Activated effector memory CD4-positive, alpha-beta T cell treated with Interleukin-2 at 50 U/mL for 16 hours (primary cell): Measurements from ENCODE around the gene PAX9.
"Not testable (repeated sequence)": the region's sequence is repeated elsewhere in the genome, so short reads cannot be mapped to it uniquely, and the experiment has no call there.

Experiments
- DNase-seq: peaks from one replicate; pipeline ENCODE4 v3.0.0-alpha.2; 2020

Gene PAX9

DNA sequence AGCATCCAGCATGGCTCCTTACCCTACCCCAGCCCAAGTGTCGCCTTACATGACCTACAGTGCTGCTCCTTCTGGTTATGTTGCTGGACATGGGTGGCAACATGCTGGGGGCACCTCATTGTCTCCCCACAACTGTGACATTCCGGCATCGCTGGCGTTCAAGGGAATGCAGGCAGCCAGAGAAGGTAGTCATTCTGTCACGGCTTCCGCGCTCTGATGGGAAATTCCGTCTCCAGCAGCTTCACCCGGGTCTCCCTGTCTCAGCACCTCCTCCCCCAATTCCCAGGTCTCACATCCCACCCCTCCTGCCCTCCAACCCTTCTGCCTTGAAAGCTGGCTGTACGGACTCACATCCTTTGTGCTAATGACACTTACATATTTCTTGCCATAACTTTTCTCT lies 14.6 kb downstream of the PAX9 start:
- no peak for DNase-seq

DNA sequence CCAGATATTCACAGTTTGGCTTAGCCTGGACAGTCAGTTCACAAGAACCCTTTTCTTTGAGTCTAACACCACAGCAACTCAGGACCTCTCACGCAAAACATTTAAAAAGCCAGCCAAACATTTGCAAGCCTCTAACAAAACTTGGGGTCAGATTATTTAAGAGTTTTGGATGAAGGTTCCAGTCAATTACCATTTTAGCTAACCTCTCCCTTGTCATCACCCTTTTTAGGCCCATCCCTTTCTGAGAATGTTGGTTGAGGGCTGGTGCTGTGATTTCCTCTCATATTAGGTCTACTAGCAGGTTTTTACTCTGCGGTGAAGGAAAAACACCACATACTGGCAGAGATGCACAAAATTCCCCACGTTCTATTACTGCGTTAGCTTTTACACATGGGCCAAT lies 20.7 kb downstream of the PAX9 start:
- no peak for DNase-seq

DNA sequence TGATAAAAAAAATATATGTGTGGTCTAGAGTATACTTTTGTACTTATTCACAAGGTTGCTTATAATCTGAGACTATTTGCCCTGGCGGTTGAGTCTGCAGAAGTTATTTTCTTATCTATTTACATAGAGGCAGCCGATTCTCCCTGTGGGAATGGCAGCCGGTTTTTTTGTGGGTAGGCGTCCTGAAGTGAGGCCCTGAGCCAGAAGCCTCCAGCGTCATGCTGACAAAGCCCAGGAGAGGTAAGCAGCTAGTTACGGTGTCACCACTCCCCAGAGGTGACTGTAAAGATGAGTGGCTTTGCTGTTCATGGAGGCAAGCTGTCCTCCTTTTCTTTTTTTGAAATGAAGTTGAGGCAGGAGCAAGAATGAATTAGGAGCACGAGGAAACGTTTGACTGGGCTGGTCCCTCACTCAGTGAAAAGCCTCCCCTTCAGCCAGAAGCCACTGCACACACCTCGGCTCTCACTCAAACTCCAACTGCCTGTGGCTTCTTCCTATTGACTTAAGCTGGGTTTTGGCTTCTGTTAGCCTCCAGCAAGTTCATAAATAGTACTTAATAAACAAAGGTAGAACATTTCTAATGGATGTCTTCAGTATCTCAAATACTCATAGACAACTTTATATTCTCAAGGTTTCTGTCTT lies 21.5 kb downstream of the PAX9 start:
- no peak for DNase-seq

DNA sequence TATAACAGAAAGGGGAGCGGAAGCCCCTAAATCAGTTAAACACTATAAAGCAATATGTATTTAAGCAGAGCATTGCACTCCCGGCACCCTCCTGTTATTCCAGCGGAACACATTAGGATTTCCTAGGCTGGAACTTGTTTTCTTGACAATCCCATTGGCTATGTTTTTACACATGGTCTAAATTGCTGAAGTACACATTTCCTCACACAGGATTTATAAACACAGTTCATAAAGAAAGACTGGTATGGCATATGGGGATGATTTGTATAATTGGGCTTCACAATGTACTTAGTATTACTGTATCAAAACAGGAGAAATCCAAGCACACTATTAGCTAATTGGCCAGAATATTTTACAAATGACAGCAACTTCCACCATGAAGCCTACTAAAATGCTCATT lies 23.3 kb downstream of the PAX9 start:
- DNase-seq = no peak

DNA sequence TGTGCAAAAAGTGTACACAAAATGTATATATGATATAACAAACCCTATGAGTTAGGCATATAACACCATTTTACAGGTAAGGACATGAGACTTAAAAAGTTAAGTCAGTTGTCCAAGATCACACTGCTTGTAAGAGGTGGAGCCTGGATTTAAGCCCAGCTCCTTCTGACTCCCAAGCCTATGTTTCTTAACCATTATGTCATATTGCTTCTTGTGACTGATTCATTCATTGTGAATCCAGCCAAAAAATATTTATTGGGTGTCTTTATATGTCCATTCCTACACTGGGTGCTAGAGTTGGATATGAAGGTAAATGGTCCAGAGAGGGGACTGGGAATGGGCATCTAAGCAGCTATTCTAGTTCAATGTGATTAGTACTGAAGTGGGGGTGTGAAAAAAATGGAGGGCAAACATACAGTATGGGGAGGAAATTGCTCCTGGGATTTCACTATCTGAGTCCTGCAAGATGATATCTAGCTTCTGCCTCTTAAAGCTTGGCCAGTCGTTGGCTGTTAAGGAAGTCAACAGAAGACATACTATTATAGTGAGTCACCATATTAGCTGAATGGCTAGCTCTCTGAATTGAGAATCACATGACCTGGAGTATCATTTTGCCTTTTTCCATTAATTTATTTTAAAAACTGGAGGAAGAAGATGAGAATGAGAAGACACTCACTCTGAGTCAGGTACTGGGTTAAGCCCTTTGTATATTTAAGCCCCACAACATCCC lies 28.8 kb downstream of the PAX9 start:
- DNase-seq = no peak

DNA sequence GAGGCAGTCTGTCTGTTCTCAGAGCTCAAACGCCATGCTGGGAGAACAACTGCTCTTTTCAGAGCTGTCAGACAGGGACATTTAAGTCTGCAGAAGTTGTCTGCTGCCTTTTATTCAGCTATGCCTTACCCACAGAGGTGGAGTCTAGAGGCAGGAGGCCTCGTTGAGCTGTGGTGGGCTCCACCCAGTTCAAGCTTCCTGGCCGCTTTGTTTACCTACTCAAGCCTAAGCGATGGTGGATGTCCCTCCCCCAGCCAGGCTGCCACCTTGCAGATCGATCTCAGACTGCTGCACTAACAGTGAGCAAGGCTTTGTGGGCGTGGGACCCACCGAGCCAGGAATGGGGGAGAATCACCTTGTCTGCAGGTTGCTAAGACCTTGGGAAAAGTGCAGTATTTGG lies 37.8 kb downstream of the PAX9 start:
- DNase-seq = not testable (repeated sequence)

DNA sequence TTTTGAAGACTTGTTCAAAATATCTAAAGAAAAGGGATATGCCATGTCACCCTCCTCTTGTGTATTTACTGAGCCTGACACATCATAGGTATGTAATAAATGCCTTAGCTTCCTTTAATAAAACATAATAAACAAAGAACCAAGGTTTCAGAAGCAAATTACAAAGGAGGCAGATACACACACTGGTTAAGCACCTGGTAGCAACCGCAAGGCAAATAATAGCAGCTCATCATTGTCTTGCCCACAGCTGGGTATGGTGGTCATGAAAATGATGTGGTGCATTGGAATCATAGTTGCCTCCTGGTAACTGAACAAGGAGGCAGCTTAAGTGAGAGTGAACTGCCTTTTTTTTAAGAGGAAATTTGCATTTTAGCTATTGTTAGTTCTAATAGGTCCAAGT lies 39.0 kb downstream of the PAX9 start:
- DNase-seq = no peak

DNA sequence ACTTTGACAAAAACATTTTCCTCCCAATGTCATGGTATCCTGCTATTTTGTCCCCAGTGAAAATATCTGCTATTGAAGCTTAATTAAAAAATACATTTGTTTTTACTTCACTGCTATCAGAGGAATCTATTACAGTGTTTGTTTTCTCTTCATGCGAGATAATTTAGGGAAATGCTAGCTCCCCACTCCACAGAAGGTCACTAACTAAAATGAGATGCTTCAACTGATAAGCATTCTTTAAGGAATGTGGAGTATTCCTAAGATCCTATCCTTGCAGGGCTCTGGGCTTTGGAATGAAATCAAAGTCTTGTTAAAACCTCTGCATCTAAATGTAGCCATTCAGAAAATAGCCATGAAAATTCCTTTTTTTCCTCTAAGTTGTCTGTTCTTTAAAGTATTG lies 39.5 kb downstream of the PAX9 start:
- no peak for DNase-seq

DNA sequence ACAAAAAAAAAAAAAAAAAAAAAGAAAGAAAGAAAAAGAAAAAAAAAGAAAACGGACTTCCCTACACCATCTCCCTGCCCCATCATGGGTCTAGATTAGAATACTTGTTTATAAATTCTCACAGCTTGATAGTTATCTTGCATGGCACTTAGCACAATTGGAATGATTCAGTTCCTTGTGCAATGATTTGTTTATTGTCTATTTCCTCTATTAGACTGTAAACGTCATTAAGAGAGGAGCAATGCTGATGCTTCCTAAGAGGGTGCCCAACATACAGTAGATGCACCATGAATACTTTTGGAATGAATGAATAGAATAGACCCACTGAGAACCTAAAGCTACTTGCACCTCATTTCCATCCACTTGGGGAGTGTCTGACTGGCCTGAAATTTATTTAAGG lies 40.8 kb downstream of the PAX9 start:
- DNase-seq = no peak

DNA sequence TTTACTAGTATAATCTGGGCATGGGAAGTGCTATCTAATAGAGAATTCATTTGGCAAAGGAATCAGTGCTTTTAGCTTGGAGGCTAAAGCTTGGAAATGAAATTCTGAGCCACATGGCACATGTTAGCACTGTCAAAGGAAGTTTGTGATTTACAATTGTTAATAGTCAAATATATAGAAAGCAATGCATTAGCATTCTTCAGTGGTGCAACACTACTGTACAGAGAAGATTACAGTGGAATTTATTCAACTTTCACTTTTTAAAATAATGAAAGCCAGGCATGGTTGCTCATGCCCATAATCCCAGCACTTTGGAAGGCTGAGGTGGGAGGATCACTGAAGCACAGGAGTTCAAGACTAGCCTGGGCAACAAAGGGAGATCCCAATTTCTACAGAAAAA lies 45.9 kb downstream of the PAX9 start:
- no peak for DNase-seq

DNA sequence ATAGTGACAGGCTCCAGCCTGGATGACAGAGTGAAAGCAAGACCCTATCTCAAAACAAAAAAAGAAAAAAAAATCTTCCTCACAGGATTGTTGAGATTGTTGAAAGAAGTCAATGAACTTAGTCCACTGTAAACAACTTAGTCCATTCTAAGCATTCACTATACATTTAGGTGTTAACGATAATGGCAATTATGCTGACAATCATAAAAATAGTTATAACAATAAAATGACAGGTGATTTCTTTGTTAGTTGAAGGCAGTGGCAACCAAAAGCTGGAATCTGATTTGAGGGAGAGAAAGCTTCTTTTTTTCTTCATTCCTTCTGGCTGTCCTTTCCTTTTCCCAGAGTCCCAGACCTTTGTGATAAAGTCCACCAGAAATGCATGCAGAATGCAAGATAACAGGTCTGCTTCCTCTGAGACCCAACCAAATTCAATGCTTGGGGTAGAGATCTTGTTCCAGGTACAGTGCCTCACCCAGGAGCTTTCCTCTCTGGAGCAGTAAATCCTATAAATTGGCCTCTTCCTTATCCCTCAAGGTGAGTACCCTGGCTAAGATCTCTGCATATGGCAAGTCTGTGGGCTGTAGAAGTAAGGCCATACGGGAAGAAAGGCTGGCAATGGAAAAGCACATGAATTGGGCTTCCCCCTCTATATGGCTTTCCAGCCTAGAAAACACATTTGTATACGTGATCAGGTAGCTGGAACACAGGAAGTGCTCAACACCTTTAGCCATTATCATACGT lies 52.5 kb downstream of the PAX9 start:
- no peak for DNase-seq

DNA sequence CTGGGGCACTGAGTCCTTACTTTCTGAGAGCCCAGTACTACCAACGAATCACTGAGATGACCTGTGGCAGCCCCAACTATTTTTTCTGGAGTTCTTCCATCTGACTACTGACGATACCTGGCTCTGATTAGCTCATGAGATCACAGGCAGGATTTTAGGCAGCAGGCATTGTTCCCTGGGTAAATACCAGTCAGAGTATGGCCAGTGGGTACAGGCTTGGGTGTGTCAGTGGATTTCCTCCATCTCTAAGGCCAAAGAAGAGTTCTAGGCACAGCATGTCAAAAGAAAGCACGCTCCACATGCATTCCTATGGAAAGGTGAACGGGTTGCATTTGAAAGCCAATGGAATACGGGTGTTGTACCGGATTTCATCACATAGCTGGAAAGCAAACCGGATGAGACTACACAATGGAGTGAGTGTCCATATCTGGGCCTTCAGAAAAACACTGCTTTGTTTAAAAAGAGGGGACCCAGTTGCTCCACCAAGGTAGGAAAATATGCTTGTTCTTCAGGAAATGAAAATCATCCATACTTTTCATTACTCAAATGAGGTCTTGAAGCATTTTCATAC lies 55.0 kb downstream of the PAX9 start:
- no peak for DNase-seq

DNA sequence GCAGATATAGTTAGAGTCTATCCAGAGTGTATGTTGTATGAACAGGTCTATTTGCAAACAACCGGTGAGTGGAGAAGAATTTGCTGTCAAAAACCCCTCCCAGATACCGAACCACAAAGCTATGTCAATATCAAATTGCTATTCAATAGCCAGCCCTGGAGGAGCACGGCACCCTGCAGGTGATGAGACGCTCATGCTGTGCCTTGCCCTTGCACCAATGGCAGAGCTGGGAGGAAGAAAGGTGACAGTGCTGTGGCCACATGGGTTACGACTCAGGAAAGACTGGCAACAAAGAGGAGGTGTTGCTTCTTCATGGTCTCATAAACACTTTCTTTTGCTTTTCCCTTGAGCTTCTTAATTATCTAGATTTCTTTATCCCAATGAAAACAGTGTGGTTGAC lies 55.7 kb downstream of the PAX9 start:
- no peak for DNase-seq

DNA sequence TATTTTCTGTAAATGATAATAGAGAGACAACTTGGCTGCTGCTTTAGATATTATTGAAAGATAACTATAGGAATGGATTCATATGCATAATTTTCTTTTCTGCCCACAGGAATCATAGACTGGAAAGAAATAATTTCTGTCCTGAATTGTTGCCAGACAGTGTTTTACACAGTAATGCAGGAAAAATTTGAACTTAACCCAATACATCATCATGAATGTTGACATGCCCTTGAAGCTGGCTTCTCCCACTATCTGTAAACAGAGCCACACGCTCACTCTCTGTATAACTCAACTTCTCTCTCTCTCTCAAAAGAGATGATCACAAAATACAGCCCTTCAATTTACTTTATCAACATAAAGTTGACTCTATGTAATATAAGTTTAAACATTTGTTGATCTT lies 56.6 kb downstream of the PAX9 start:
- no peak for DNase-seq

DNA sequence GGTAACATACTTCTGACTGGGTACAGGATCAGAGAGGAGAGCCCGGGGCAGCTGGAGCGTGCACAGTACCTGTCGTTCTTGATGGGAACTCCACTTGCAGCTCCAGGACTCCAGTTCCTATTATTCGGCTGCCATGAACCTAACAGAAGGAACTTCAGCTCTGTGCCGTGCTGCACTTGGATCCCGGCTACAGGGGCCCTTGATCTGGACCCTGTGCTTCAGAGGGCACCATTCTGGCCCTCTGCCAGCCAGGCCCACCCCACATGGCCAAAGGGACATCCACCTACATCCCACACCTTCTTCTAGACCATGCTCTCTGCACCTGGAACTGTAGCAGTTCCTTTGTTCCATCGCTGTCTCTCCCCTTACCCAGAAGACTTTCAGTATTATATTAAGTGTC lies 58.2 kb downstream of the PAX9 start:
- no peak for DNase-seq

DNA sequence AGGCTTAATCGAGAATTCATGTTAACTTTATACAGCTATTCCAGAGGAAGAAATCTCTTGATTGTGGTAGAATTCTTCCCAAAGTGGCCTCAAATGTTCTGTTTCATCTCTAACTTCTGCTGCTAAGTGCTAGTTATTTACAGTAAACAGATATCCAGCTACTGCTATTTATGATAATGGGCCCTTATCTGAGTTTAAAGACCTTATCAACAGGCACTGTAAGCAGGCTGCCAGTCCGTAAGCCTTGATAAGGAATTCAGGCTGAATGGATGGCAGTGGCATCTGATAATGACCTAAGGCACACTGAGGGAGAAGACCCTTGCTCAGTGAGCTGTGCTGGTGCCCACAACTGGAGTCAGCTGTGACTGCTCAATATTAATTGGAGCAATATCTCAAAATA lies 59.0 kb downstream of the PAX9 start:
- DNase-seq = no peak

DNA sequence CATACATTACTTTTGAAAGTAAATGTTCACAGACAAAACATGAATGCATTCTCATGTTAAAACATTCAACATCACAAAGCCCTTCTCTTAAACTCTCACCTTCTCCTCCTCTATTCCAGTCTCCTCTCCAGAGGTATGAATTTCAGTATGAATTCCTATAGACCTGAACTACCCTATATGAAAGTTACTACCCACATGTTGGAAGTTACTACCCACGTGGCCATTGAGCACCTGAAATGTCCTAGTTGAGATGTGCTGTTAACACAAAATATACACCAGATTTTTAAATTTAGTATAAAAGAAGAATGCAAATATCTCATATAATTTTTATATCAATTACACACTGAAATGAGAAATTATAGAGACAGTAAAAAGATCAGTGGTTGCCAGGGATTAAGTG lies 60.2 kb downstream of the PAX9 start:
- DNase-seq = no peak

DNA sequence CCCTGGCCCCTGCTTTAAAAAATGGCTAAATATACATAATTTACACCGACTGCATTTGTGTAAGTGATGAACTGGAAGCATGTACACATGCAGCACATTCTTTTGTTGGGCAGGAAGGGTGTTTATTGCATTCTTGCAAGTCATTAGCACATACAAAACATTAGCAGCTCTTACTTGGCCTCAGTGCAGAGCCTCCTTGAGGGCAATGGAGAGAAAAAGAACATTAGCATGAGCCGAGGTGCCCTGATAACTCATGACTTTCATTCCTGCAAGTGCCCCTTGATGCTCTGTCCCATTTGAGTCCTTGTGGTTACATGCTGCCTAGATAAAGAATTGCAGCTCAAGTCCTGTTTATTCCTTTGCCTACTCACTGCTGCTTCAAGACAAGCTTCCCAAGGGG lies 61.9 kb downstream of the PAX9 start:
- DNase-seq = no peak

DNA sequence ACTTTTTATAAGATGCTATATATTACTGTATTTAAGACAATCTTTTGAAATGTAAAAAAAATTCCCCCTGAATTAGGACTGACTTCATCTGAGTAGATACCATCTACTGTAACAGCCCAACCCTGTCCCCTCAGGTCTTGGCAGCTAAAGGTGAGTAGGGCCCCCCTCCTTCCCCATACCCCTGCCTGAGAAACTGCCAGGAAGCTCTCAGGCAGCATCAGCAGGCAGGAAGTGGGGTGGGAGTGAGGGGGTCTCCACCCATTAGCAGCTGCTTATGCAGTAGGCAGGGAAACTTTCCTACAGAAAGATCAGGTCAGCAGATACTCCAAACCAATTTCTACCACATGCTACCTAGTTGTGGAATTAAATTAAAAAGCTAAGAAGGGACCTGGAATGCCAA lies 62.5 kb downstream of the PAX9 start:
- no peak for DNase-seq

DNA sequence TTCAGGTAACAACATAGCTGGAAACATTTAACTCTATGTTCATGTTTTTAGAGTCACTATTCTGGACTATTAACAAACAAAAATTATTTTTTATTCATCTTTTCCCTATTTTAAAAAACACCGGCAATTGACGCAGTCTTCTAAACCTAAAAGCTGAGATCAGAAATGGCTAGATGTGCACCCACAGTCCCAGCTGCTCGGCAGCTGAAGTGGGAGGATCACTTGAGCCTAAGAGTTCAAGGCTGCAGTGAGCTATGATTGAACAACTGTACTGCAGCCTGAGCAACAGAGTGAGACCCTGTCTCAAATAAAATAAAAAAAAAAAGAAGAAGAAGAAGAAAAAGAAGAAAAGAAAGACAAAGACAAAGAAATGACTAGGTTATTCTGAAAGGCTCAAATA lies 64.5 kb downstream of the PAX9 start:
- no peak for DNase-seq
